ENCODE data around the gene SLC1A2.
A peak's percentile ranks its signal among the peaks of the same experiment; 100 is the strongest.

The SLC1A2 gene

GRCh38 chr11:35295751-35296150 lies 123.6 kb downstream of the SLC1A2 start:
- H3K18ac ChIP-seq (ENCODE audit: low read length): no peak overlapping the region
- no peak overlapping the region for H2AFZ ChIP-seq (ENCODE audit: insufficient read depth, low read length, poor library complexity)
- H3K4me2 ChIP-seq (ENCODE audit: low read length): no peak overlapping the region
- H3K36me3 ChIP-seq (ENCODE audit: control insufficient read depth in 1 of 2, insufficient read depth in 2 of 2, low read length in 2 of 2): no peaks in the 10 kb centered on the region
- no peak overlapping the region for H2BK120ac ChIP-seq (ENCODE audit: insufficient read depth, low read length, poor library complexity)
- H2AK5ac ChIP-seq (ENCODE audit: low read length): no peak overlapping the region
- H2BK12ac ChIP-seq (ENCODE audit: low read length): peak overlapping the region; percentile 51
- peak overlapping the region; percentile 51 for H4K91ac ChIP-seq (ENCODE audit: low read depth, low read length)
- H3K79me2 ChIP-seq (ENCODE audit: control insufficient read depth, insufficient read depth, low read length, poor library complexity): no peaks in the 10 kb centered on the region
- H4K12ac ChIP-seq (ENCODE audit: low read depth, low read length): no peak overlapping the region
- H3K4me3 ChIP-seq (ENCODE audit: low read depth, low read length): no peak overlapping the region
- H3K27ac ChIP-seq (ENCODE audit: low read depth, low read length): peak overlapping the region; percentile 16
- peaks cover 5 to 9% of the 10 kb centered on the region in 2 experiments for H3K4me1 ChIP-seq (ENCODE audit: control insufficient read depth in 1 of 2, insufficient read depth in 2 of 2, low read length in 2 of 2)
- H3K9me3 ChIP-seq (ENCODE audit: insufficient read depth, low read depth, low read length): no peaks in the 10 kb centered on the region
- no peak overlapping the region for H3K23ac ChIP-seq (ENCODE audit: low read length)
- H2BK5ac ChIP-seq (ENCODE audit: low read depth, low read length, poor library complexity): peak overlapping the region; percentile 58
- no peaks in the 10 kb centered on the region for H3K79me1 ChIP-seq (ENCODE audit: low read length)
- no peak overlapping the region for H4K8ac ChIP-seq (ENCODE audit: low read depth, low read length)
- WGBS (ENCODE audit: extremely low coverage, insufficient coverage, insufficient read length): no CpG with 5 or more reads among the region's 2 CpGs
- H3K9ac ChIP-seq (ENCODE audit: low read length): no peak overlapping the region
- H3K4ac ChIP-seq (ENCODE audit: low read depth, low read length): no peak overlapping the region
- DNase-seq: peak; percentile 89 to 97
- H3K14ac ChIP-seq (ENCODE audit: low read length): no peak overlapping the region
- H3K27me3 ChIP-seq (ENCODE audit: insufficient read depth, low read length): no peaks in the 10 kb centered on the region

- H3K23ac ChIP-seq (ENCODE audit: low read length): no peak overlapping the region
- H4K8ac ChIP-seq (ENCODE audit: low read depth, low read length): no peak overlapping the region
- no peak overlapping the region for H3K27ac ChIP-seq (ENCODE audit: low read depth, low read length)
- H3K4me2 ChIP-seq (ENCODE audit: low read length): no peak overlapping the region
- no peak overlapping the region for H3K4ac ChIP-seq (ENCODE audit: low read depth, low read length)
- H2BK12ac ChIP-seq (ENCODE audit: low read length): no peak overlapping the region
- no peak overlapping the region for H2BK120ac ChIP-seq (ENCODE audit: insufficient read depth, low read length, poor library complexity)
- H4K12ac ChIP-seq (ENCODE audit: low read depth, low read length): no peak overlapping the region
- H3K79me2 ChIP-seq (ENCODE audit: control insufficient read depth, insufficient read depth, low read length, poor library complexity): no peaks in the 10 kb centered on the region
- H4K91ac ChIP-seq (ENCODE audit: low read depth, low read length): no peak overlapping the region
- no peaks in the 10 kb centered on the region for H3K27me3 ChIP-seq (ENCODE audit: insufficient read depth, low read length)
- no peak overlapping the region for H2AK5ac ChIP-seq (ENCODE audit: low read length)
- no peak overlapping the region for H2AFZ ChIP-seq (ENCODE audit: insufficient read depth, low read length, poor library complexity)
- no peaks in the 10 kb centered on the region for H3K79me1 ChIP-seq (ENCODE audit: low read length)
- no peaks in the 10 kb centered on the region for H3K9me3 ChIP-seq (ENCODE audit: insufficient read depth, low read depth, low read length)
- no peak overlapping the region for H3K18ac ChIP-seq (ENCODE audit: low read length)
- no peak overlapping the region for H3K4me3 ChIP-seq (ENCODE audit: low read depth, low read length)
- DNase-seq: no peak
- WGBS (ENCODE audit: extremely low coverage, insufficient coverage, insufficient read length): no CpG with 5 or more reads among the region's 4 CpGs
- H3K36me3 ChIP-seq (ENCODE audit: control insufficient read depth in 1 of 2, insufficient read depth in 2 of 2, low read length in 2 of 2): no peaks in the 10 kb centered on the region
- peaks cover 7 to 9% of the 10 kb centered on the region in 2 experiments for H3K4me1 ChIP-seq (ENCODE audit: control insufficient read depth in 1 of 2, insufficient read depth in 2 of 2, low read length in 2 of 2)
- H3K9ac ChIP-seq (ENCODE audit: low read length): no peak overlapping the region
- no peak overlapping the region for H2BK5ac ChIP-seq (ENCODE audit: low read depth, low read length, poor library complexity)
- no peak overlapping the region for H3K14ac ChIP-seq (ENCODE audit: low read length)
These were observed 125.7 kb downstream of the SLC1A2 start for GRCh38 chr11:35293699-35294098.

- H3K9ac ChIP-seq (ENCODE audit: low read length): no peak overlapping the region
- no peak overlapping the region for H3K4me3 ChIP-seq (ENCODE audit: low read depth, low read length)
- no peak for DNase-seq
- H3K4me2 ChIP-seq (ENCODE audit: low read length): no peak overlapping the region
- H3K14ac ChIP-seq (ENCODE audit: low read length): no peak overlapping the region
- no peak overlapping the region for H4K8ac ChIP-seq (ENCODE audit: low read depth, low read length)
- no peak overlapping the region for H2BK5ac ChIP-seq (ENCODE audit: low read depth, low read length, poor library complexity)
- H2BK120ac ChIP-seq (ENCODE audit: insufficient read depth, low read length, poor library complexity): no peak overlapping the region
- H3K23ac ChIP-seq (ENCODE audit: low read length): no peak overlapping the region
- H3K27me3 ChIP-seq (ENCODE audit: insufficient read depth, low read length): no peaks in the 10 kb centered on the region
- H3K9me3 ChIP-seq (ENCODE audit: insufficient read depth, low read depth, low read length): no peaks in the 10 kb centered on the region
- H2AK5ac ChIP-seq (ENCODE audit: low read length): no peak overlapping the region
- no peak overlapping the region for H3K18ac ChIP-seq (ENCODE audit: low read length)
- H3K4me1 ChIP-seq (ENCODE audit: control insufficient read depth in 1 of 2, insufficient read depth in 2 of 2, low read length in 2 of 2): peaks cover 7 to 9% of the 10 kb centered on the region in 2 experiments
- no peak overlapping the region for H2AFZ ChIP-seq (ENCODE audit: insufficient read depth, low read length, poor library complexity)
- H4K91ac ChIP-seq (ENCODE audit: low read depth, low read length): no peak overlapping the region
- no peak overlapping the region for H3K27ac ChIP-seq (ENCODE audit: low read depth, low read length)
- no peak overlapping the region for H3K4ac ChIP-seq (ENCODE audit: low read depth, low read length)
- WGBS (ENCODE audit: extremely low coverage, insufficient coverage, insufficient read length): no CpG with 5 or more reads among the region's 3 CpGs
- H3K36me3 ChIP-seq (ENCODE audit: control insufficient read depth in 1 of 2, insufficient read depth in 2 of 2, low read length in 2 of 2): no peaks in the 10 kb centered on the region
- no peaks in the 10 kb centered on the region for H3K79me1 ChIP-seq (ENCODE audit: low read length)
- no peak overlapping the region for H2BK12ac ChIP-seq (ENCODE audit: low read length)
- H3K79me2 ChIP-seq (ENCODE audit: control insufficient read depth, insufficient read depth, low read length, poor library complexity): no peaks in the 10 kb centered on the region
- H4K12ac ChIP-seq (ENCODE audit: low read depth, low read length): no peak overlapping the region
These were observed 126.3 kb downstream of the SLC1A2 start for GRCh38 chr11:35293035-35293434.

GRCh38 chr11:35292279-35292678 lies 127.1 kb downstream of the SLC1A2 start:
- Histone ChIP-seq H2BK12ac (ENCODE audit: low read length) (no peak overlapping the region), H3K18ac (ENCODE audit: low read length) (no peak overlapping the region), H3K4ac (ENCODE audit: low read depth, low read length) (no peak overlapping the region), H3K4me2 (ENCODE audit: low read length) (no peak overlapping the region), H4K8ac (ENCODE audit: low read depth, low read length) (no peak overlapping the region), H3K14ac (ENCODE audit: low read length) (no peak overlapping the region), H3K4me3 (ENCODE audit: low read depth, low read length) (no peak overlapping the region), H2BK120ac (ENCODE audit: insufficient read depth, low read length, poor library complexity) (no peak overlapping the region), H2AK5ac (ENCODE audit: low read length) (no peak overlapping the region), H3K79me2 (ENCODE audit: control insufficient read depth, insufficient read depth, low read length, poor library complexity) (no peaks in the 10 kb centered on the region), H3K9ac (ENCODE audit: low read length) (no peak overlapping the region), H4K91ac (ENCODE audit: low read depth, low read length) (no peak overlapping the region), H3K27ac (ENCODE audit: low read depth, low read length) (no peak overlapping the region), H4K12ac (ENCODE audit: low read depth, low read length) (no peak overlapping the region), H3K9me3 (ENCODE audit: insufficient read depth, low read depth, low read length) (no peaks in the 10 kb centered on the region), H2AFZ (ENCODE audit: insufficient read depth, low read length, poor library complexity) (no peak overlapping the region), H3K23ac (ENCODE audit: low read length) (no peak overlapping the region), H3K79me1 (ENCODE audit: low read length) (no peaks in the 10 kb centered on the region), H2BK5ac (ENCODE audit: low read depth, low read length, poor library complexity) (no peak overlapping the region), H3K4me1 (ENCODE audit: control insufficient read depth in 1 of 2, insufficient read depth in 2 of 2, low read length in 2 of 2) (peaks cover 7 to 9% of the 10 kb centered on the region in 2 experiments), H3K27me3 (ENCODE audit: insufficient read depth, low read length) (no peaks in the 10 kb centered on the region), H3K36me3 (ENCODE audit: control insufficient read depth in 1 of 2, insufficient read depth in 2 of 2, low read length in 2 of 2) (no peaks in the 10 kb centered on the region)
- WGBS (ENCODE audit: extremely low coverage, insufficient coverage, insufficient read length): no CpG with 5 or more reads among the region's 5 CpGs
- DNase-seq: no peak

Data from trophoblast cell (in vitro differentiated cells and primary cell).